ENCODE data around the gene ENTPD1.

The ENTPD1 gene

DNA sequence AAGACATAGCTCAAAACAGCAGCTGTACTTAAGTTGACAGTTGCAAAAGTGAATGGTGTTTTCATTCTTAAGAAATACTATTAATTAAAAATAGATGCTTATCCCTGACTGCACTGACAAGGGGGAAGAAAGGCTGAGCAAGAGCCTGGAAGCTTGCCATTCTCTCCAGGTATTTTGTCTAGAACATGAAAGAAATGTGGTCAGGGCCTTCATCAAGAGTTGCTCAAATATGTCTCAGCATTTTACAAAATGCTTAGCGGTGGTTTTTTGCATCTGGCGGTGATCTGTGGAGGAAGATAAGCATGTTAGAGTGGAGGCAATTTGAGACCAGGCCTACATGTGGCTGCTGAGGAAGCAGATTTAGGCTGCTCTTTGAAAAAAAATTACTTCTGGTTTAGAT is 105.4 kb downstream of the ENTPD1 start:
- in situ Hi-C loops (cut with MboI; ENCODE audit: low sequenced_read_pairs, unreplicated experiment) = no loop called here
- no peak for DNase-seq (ENCODE audit: low spot score)
- TF ChIP-seq, protein P1, sequence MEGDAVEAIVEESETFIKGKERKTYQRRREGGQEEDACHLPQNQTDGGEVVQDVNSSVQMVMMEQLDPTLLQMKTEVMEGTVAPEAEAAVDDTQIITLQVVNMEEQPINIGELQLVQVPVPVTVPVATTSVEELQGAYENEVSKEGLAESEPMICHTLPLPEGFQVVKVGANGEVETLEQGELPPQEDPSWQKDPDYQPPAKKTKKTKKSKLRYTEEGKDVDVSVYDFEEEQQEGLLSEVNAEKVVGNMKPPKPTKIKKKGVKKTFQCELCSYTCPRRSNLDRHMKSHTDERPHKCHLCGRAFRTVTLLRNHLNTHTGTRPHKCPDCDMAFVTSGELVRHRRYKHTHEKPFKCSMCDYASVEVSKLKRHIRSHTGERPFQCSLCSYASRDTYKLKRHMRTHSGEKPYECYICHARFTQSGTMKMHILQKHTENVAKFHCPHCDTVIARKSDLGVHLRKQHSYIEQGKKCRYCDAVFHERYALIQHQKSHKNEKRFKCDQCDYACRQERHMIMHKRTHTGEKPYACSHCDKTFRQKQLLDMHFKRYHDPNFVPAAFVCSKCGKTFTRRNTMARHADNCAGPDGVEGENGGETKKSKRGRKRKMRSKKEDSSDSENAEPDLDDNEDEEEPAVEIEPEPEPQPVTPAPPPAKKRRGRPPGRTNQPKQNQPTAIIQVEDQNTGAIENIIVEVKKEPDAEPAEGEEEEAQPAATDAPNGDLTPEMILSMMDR (IDR thresholded peaks at IDR 0.05; ENCODE audit: borderline replicate concordance, control extremely low read depth, extremely low read depth, insufficient read depth, missing control alignments) = no peak

DNA sequence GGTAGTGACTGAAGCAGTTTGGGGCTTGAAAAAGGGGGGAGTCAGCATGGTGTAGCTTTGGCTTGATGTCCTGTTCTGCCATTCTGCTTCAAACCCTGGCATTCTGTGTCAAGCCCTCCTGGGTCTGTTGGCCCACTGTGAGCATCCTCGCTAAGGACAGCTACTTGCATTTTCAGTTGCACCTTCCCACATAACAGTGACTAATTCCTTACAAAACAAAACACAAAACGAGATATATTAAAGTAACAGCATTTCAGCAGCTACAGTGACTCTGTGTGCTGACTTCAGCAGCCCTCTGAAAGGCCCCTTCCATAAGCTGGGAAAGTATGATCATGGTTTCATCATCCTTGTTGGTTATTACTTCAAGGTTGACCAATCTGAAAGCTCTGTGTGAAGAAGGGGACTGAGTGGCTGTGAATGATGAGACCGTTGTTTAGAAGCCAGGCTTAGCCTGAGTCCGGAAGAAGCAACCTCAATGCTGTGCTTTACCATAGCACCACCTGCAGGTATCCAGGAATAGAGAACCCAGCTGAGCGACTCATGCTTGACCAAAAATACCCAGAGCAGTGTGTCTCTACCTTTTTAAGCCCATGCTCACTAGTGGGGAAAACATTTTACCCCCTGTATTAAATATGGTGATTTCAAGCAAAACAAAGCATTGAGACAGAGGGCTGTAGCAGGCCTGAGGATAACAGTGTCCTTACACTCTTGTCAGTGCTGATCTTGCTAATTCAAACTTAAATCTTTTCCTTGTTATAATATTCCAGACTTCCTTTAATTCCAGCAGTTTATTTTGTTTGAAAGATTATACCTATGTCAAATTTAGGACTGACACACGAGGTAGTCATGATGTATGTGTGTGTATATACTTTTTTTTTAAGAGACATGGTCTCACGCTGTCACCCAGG is 109.2 kb downstream of the ENTPD1 start:
- TF ChIP-seq, protein P1 (IDR thresholded peaks at IDR 0.05; ENCODE audit: borderline replicate concordance, control extremely low read depth, extremely low read depth, insufficient read depth, missing control alignments) = peak; percentile 57
- in situ Hi-C loops (cut with MboI; ENCODE audit: low sequenced_read_pairs, unreplicated experiment) = no loop called here
- DNase-seq (ENCODE audit: low spot score) = peak; percentile 65

DNA sequence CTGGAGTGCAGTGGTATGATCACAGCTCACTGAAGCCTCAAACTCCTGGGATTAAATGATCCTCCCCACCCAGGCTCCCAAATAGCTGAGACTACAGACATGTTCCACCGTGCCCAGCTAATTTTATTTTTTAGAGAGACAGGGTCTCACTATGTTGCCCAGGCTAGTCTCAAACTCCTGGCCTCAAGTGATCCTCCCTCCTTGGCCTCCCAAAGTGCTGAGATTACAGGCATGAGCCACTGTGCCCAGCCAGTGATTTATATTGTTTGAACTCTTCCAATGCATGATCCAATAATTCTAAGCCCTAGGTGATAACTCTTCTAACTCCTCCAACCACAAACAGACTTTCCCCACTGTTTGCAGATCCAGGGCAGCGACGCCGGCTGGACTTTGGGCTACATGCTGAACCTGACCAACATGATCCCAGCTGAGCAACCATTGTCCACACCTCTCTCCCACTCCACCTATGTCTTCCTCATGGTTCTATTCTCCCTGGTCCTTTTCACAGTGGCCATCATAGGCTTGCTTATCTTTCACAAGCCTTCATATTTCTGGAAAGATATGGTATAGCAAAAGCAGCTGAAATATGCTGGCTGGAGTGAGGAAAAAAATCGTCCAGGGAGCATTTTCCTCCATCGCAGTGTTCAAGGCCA is 110.0 kb downstream of the ENTPD1 start:
- in situ Hi-C loops (cut with MboI; ENCODE audit: low sequenced_read_pairs, unreplicated experiment) = no loop called here
- TF ChIP-seq, protein P1 (IDR thresholded peaks at IDR 0.05; ENCODE audit: borderline replicate concordance, control extremely low read depth, extremely low read depth, insufficient read depth, missing control alignments) = no peak
- DNase-seq (ENCODE audit: low spot score) = no peak

DNA sequence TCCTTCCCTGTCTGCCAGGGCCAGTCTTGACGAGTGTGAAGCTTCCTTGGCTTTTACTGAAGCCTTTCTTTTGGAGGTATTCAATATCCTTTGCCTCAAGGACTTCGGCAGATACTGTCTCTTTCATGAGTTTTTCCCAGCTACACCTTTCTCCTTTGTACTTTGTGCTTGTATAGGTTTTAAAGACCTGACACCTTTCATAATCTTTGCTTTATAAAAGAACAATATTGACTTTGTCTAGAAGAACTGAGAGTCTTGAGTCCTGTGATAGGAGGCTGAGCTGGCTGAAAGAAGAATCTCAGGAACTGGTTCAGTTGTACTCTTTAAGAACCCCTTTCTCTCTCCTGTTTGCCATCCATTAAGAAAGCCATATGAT is 110.5 kb downstream of the ENTPD1 start:
- DNase-seq (ENCODE audit: low spot score) = no peak
- in situ Hi-C loops (cut with MboI; ENCODE audit: low sequenced_read_pairs, unreplicated experiment) = no loop called here
- TF ChIP-seq, protein P1 (IDR thresholded peaks at IDR 0.05; ENCODE audit: borderline replicate concordance, control extremely low read depth, extremely low read depth, insufficient read depth, missing control alignments) = no peak

DNA sequence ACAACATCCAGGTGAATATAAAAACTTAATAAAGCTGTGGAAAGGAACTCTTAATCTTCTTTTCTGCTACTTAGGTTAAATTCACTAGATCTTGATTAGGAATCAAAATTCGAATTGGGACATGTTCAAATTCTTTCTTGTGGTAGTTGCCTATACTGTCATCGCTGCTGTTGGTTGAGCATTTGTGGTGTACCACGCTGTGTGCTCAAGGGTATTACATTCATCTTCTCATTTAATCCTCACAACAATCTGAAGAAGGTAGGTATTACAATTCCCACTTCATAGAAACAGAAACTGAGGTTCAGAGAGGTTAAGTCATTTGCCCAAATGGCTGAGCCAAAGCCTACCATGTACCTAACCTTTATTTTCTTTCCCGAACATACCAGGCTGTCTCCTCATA is 111.9 kb downstream of the ENTPD1 start:
- no peak for DNase-seq (ENCODE audit: low spot score)
- TF ChIP-seq, protein P1 (IDR thresholded peaks at IDR 0.05; ENCODE audit: borderline replicate concordance, control extremely low read depth, extremely low read depth, insufficient read depth, missing control alignments) = no peak
- in situ Hi-C loops (cut with MboI; ENCODE audit: low sequenced_read_pairs, unreplicated experiment) = no loop called here

DNA sequence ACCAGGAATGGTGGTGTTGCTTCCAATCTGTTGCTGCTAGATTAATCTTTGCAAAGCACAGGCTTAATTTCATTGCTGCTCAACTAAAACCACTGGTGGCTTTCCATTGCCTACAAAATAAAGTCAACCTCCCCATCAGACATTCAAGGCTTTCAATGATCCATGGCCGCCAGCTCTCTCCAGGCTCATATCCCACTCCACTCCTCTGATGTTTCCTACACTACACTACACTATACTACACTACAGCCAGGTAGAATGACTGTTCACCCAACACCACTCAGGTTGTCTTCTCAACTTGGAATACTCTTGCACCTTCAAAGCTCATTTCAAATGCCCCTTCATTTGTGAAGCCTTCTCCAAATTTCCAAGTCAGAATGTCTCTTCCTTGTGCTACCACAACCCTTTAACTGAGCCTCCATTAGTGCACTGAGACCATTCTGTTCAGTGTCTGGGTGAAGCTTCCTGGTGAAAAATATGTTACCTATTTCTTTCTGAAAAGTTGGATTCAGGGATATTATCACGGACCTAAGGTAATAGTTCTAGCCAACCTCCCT is 116.3 kb downstream of the ENTPD1 start:
- no peak for DNase-seq (ENCODE audit: low spot score)
- in situ Hi-C loops (cut with MboI; ENCODE audit: low sequenced_read_pairs, unreplicated experiment) = no loop called here
- TF ChIP-seq, protein P1 (IDR thresholded peaks at IDR 0.05; ENCODE audit: borderline replicate concordance, control extremely low read depth, extremely low read depth, insufficient read depth, missing control alignments) = no peak
